B cell (primary cell): ENCODE measurements around the gene PALLD. TPM values are rescaled to one million over a fixed set of nuclear protein-coding genes. Genes with fewer than 3 reads are reported as not detected.

Source experiments
- ATAC-seq: fragments of 200-7000 bp; cut with Tn5 transposase; one replicate; pipeline ENCODE4 v1.10.0; 2021; ENCODE audit warnings: low read depth, mild to moderate bottlenecking, moderate number of reproducible peaks, moderate library complexity
- CTCF ChIA-PET: fragments of 350-600 bp; sonication (Branson Sonifier 250); formaldehyde crosslinking; loops from one replicate; lab custom pipeline; 2021; ENCODE audit warnings: antibody characterized with exemption, inconsistent platforms; lab: Charles Lee
- POLR2A ChIA-PET: fragments of 350-600 bp; sonication (Branson Sonifier 250); formaldehyde crosslinking; loops from one replicate; lab custom pipeline; 2021; ENCODE audit warnings: antibody characterized with exemption; lab: Charles Lee
- DNase-seq: peaks from one replicate; pipeline ENCODE4 v3.0.0; 2013
- H2AFZ ChIP-seq: 2 replicates; pipeline ENCODE4 v1.6.1; 2012; ENCODE audit warnings: mild to moderate bottlenecking, low read depth, low read length; ENCODE audit not compliant: insufficient read depth, poor library complexity, severe bottlenecking
- H3K27ac ChIP-seq, 2 donors: 1 replicate in 1 of 2; 2 replicates in 1 of 2; pipeline ENCODE4 v1.5.1; 2012 to 2013; ENCODE audit warnings: low read length in 2 of 2, mild to moderate bottlenecking in 2 of 2, moderate library complexity in 1 of 2
- H3K27me3 ChIP-seq, 4 experiments: fragments of 200-600 bp in 1 of 4; sonication (generic) in 1 of 4; replicated peaks in 1 of 4; 1 replicate in 2 of 4; 2 replicates in 2 of 4; pipeline versions ENCODE4 v1.6.1 to v1.7.0; 2013 to 2016; ENCODE audit warnings: low read length in 3 of 4, mild to moderate bottlenecking in 2 of 4, mixed read lengths in 1 of 4, moderate library complexity in 1 of 4; ENCODE audit not compliant: insufficient read depth in 4 of 4, control insufficient read depth in 3 of 4; ENCODE audit errors: control extremely low read depth in 1 of 4
- H3K36me3 ChIP-seq, 2 experiments: replicated peaks in 1 of 2; 1 replicate in 1 of 2; 2 replicates in 1 of 2; pipeline versions ENCODE4 v1.6.1 to v1.7.1; 2013; ENCODE audit warnings: low read length in 1 of 2; ENCODE audit not compliant: insufficient read depth in 2 of 2, control insufficient read depth in 1 of 2; ENCODE audit errors: control extremely low read depth in 1 of 2, extremely low read depth in 1 of 2
- H3K4me1 ChIP-seq, 2 donors: fragments of 200-600 bp in 1 of 2; sonication (generic) in 1 of 2; 1 replicate in 1 of 2; 2 replicates in 1 of 2; pipeline versions ENCODE4 v1.5.1 to v1.6.1; 2013 to 2017; ENCODE audit warnings: low read length in 2 of 2; ENCODE audit not compliant: control insufficient read depth in 2 of 2, insufficient read depth in 2 of 2
- H3K4me2 ChIP-seq: replicated peaks from 2 replicates; pipeline ENCODE3; 2012; ENCODE audit warnings: mild to moderate bottlenecking, low read depth, low read length; ENCODE audit not compliant: poor library complexity, severe bottlenecking
- H3K4me3 ChIP-seq, 5 experiments: fragments of 200-600 bp in 1 of 5; sonication (generic) in 1 of 5; 1 replicate in 3 of 5; 2 replicates in 2 of 5; pipeline versions ENCODE4 v1.5.1 to v1.7.0; 2011 to 2016; ENCODE audit warnings: low read length in 4 of 5, mild to moderate bottlenecking in 4 of 5, low read depth in 2 of 5, control low read depth in 1 of 5, moderate library complexity in 1 of 5; ENCODE audit not compliant: insufficient read depth in 1 of 5; ENCODE audit errors: control extremely low read depth in 1 of 5, extremely low read depth in 1 of 5
- H3K79me2 ChIP-seq: fragments of 200-600 bp; sonication (generic); one replicate; pipeline ENCODE4 v1.6.0; 2016; ENCODE audit warnings: low read length; ENCODE audit not compliant: control insufficient read depth, insufficient read depth
- H3K9ac ChIP-seq: fragments of 200-600 bp; sonication (generic); 2 replicates; pipeline ENCODE4 v1.6.1; 2017; ENCODE audit warnings: mild to moderate bottlenecking, low read length, moderate library complexity
- H3K9me3 ChIP-seq, 3 donors: one replicate each; pipeline versions ENCODE4 v1.6.1 to v1.7.1; 2013; ENCODE audit warnings: low read length in 2 of 3; ENCODE audit not compliant: control insufficient read depth in 2 of 3, insufficient read depth in 1 of 3; ENCODE audit errors: control extremely low read depth in 1 of 3
- H4K20me1 ChIP-seq: 2 replicates; pipeline ENCODE4 v1.6.0; 2012; ENCODE audit warnings: mild to moderate bottlenecking, low read length; ENCODE audit not compliant: insufficient read depth, control insufficient read depth, poor library complexity, severe bottlenecking
- H3K27ac Mint-ChIP-seq: one replicate; pipeline ENCODE4 v1.8.0; 2021; ENCODE audit warnings: mixed read lengths
- H3K27me3 Mint-ChIP-seq: one replicate; pipeline ENCODE4 v1.8.0; 2021; ENCODE audit warnings: mixed read lengths
- H3K4me1 Mint-ChIP-seq: one replicate; pipeline ENCODE4 v1.8.0; 2021; ENCODE audit warnings: mixed read lengths
- H3K4me3 Mint-ChIP-seq: one replicate; pipeline ENCODE4 v1.8.0; 2021; ENCODE audit warnings: mixed read lengths
- H3K9me3 Mint-ChIP-seq: one replicate; pipeline ENCODE4 v1.8.0; 2022; ENCODE audit warnings: mixed read lengths; ENCODE audit not compliant: insufficient read depth
- CTCF ChIP-seq: fragments of 200-600 bp; IDR thresholded peaks from one replicate; pipeline ENCODE4 v1.8.0; 2022; ENCODE audit warnings: antibody characterized with exemption, mild to moderate bottlenecking
- EZH2 ChIP-seq: IDR thresholded peaks from 2 replicates; pipeline ENCODE4 v1.6.1; 2012; ENCODE audit warnings: borderline replicate concordance, low read depth, mild to moderate bottlenecking, moderate library complexity, low read length; ENCODE audit not compliant: insufficient read depth, poor library complexity, severe bottlenecking
- WGBS: methylation state at CpG from one replicate; pipeline ENCODE4 v1.1.5; 2013; ENCODE audit warnings: missing lambda C conversion rate; ENCODE audit not compliant: insufficient coverage; 5-methylcytosine and 5-hydroxymethylcytosine counted together
- intact Hi-C: fragments of 100-400 bp; cut with micrococcal nuclease; formaldehyde crosslinking; loops from one replicate; pipeline ENCODE4 v1.10.0; 2022
- polyA plus RNA-seq: library from polyadenylated mRNA; depleted of rRNA; stranded (reverse); fragments of >200 nt; gene quantifications from 2 replicates; pipeline ENCODE4 v1.2.3, GENCODE V29; 2012
- total RNA-seq, 2 donors: library from RNA; stranded (reverse); fragments of 120-200 nt in 1 of 2; gene quantifications; 1 replicate in 1 of 2; 2 replicates in 1 of 2; pipeline versions ENCODE4 v1.2.3 to v1.2.4, GENCODE V29; 2013 to 2022

The PALLD gene
- total and polyA plus RNA-seq, 2 donors (not counting 1 experiment from before 2014, with no cell fraction given) = 0.63 to 0.71 TPM

GRCh38 chr4:168696826-168697225, 200.0 kb downstream of the PALLD start:
- DNase-seq (no peak), ATAC-seq (no peak)
- no peak overlapping the region for H3K9ac ChIP-seq
- H3K36me3 ChIP-seq = no peaks in the 10 kb centered on the region
- H3K4me3 Mint-ChIP-seq = no peak overlapping the region
- H3K27ac Mint-ChIP-seq = no peak overlapping the region
- no peaks in the 10 kb centered on the region for H3K4me1 ChIP-seq
- H3K4me2 ChIP-seq = no peak overlapping the region
- no peak overlapping the region for H3K4me3 ChIP-seq
- no peaks in the 10 kb centered on the region for H3K27me3 ChIP-seq
- CTCF ChIA-PET = no interaction called here
- H4K20me1 ChIP-seq = no peaks in the 10 kb centered on the region
- no peak overlapping the region for H3K27ac ChIP-seq
- H3K79me2 ChIP-seq = no peaks in the 10 kb centered on the region
- no peak overlapping the region for H2AFZ ChIP-seq
- 100% methylated on average over 1 of the region's 4 CpGs for WGBS
- POLR2A ChIA-PET = no interaction called here
- intact Hi-C loops = no loop called here
- H3K27me3 Mint-ChIP-seq = peaks cover 6% of the 10 kb centered on the region
- H3K9me3 ChIP-seq = no peaks in the 10 kb centered on the region
- no peaks in the 10 kb centered on the region for H3K9me3 Mint-ChIP-seq
- no peaks in the 10 kb centered on the region for H3K4me1 Mint-ChIP-seq
- TF ChIP-seq EZH2 (no peak), CTCF (no peak)

- Histone ChIP-seq H3K36me3 (no peaks in the 10 kb centered on the region), H2AFZ (no peak overlapping the region), H3K27ac (no peak overlapping the region), H3K9me3 (no peaks in the 10 kb centered on the region), H3K79me2 (no peaks in the 10 kb centered on the region), H4K20me1 (no peaks in the 10 kb centered on the region), H3K4me1 (no peaks in the 10 kb centered on the region), H3K9ac (no peak overlapping the region), H3K27me3 (no peaks in the 10 kb centered on the region), H3K4me3 (no peak overlapping the region), H3K4me2 (no peak overlapping the region)
- no peak overlapping the region for H3K4me3 Mint-ChIP-seq
- intact Hi-C loops = no loop called here
- H3K27ac Mint-ChIP-seq = no peak overlapping the region
- no CpG with 5 or more reads among the region's 3 CpGs for WGBS
- no peak for ATAC-seq
- no peaks in the 10 kb centered on the region for H3K4me1 Mint-ChIP-seq
- TF ChIP-seq EZH2 = no peak
- POLR2A ChIA-PET = no interaction called here
- H3K9me3 Mint-ChIP-seq = no peaks in the 10 kb centered on the region
- DNase-seq = no peak
- H3K27me3 Mint-ChIP-seq = no peaks in the 10 kb centered on the region
- CTCF ChIA-PET = no interaction called here
Measured at GRCh38 chr4:168699224-168699878, 202.5 kb downstream of the PALLD start.
